Caco-2 (cell line): Measurements from ENCODE around the gene AHRR. TPM values are rescaled to one million over a fixed set of nuclear protein-coding genes. Genes with fewer than 3 reads are reported as not detected.

Experiments used
- BruUV-seq: library from RNA; stranded (reverse); fragments of 400-500 nt; replicated peaks from 2 replicates; lab custom pipeline; 2021; lab: Mats Ljungman, UMichigan
- CTCF ChIA-PET: fragments of 300-600 bp; sonication (Branson Sonifier 250); formaldehyde crosslinking; loops from one replicate; lab custom pipeline; 2022; ENCODE audit warnings: antibody characterized with exemption; lab: Charles Lee
- POLR2A ChIA-PET: fragments of 300-600 bp; sonication (Branson Sonifier 250); formaldehyde crosslinking; loops from one replicate; lab custom pipeline; 2022; ENCODE audit warnings: antibody characterized with exemption; lab: Charles Lee
- DNase-seq, 2 experiments: peaks; one replicate each; pipeline versions ENCODE4 v3.0.0 to v3.0.0-alpha.2; 2020 to 2022
- H3K27me3 ChIP-seq: replicated peaks from 2 replicates; pipeline ENCODE4 v1.6.0; 2011; ENCODE audit warnings: low read length; ENCODE audit not compliant: control insufficient read depth, insufficient read depth
- H3K36me3 ChIP-seq: 2 replicates; pipeline ENCODE4 v1.5.1; 2011; ENCODE audit warnings: low read length; ENCODE audit not compliant: control insufficient read depth, insufficient read depth
- H3K4me1 ChIP-seq: fragments of 250-450 bp; sonication (Bioruptor Pico); 2 replicates; pipeline ENCODE4 v1.5.1; 2020; ENCODE audit warnings: mild to moderate bottlenecking
- H3K4me3 ChIP-seq: 2 replicates; pipeline ENCODE4 v1.5.1; 2011; ENCODE audit warnings: low read depth, mild to moderate bottlenecking, control low read depth, low read length
- H3K9me3 ChIP-seq: fragments of 250-450 bp; sonication (Bioruptor Pico); 2 replicates; pipeline ENCODE4 v1.5.1; 2020; ENCODE audit warnings: mild to moderate bottlenecking, moderate library complexity
- H3K27ac Mint-ChIP-seq: one replicate; pipeline ENCODE4 v1.8.0; 2022; ENCODE audit warnings: mixed read lengths; ENCODE audit not compliant: unreplicated experiment
- H3K27me3 Mint-ChIP-seq: one replicate; pipeline ENCODE4 v1.8.0; 2022; ENCODE audit warnings: mixed read lengths; ENCODE audit not compliant: insufficient read depth, unreplicated experiment
- H3K36me3 Mint-ChIP-seq: one replicate; pipeline ENCODE4 v1.8.0; 2022; ENCODE audit warnings: mild to moderate bottlenecking, mixed read lengths; ENCODE audit not compliant: insufficient read depth, unreplicated experiment
- H3K4me1 Mint-ChIP-seq: one replicate; pipeline ENCODE4 v1.8.0; 2022; ENCODE audit warnings: low read depth, mixed read lengths; ENCODE audit not compliant: unreplicated experiment
- H3K4me3 Mint-ChIP-seq: one replicate; pipeline ENCODE4 v1.8.0; 2022; ENCODE audit warnings: mild to moderate bottlenecking, moderate library complexity, mixed read lengths; ENCODE audit not compliant: unreplicated experiment
- H3K9me3 Mint-ChIP-seq: one replicate; pipeline ENCODE4 v1.8.0; 2022; ENCODE audit warnings: mixed read lengths; ENCODE audit not compliant: unreplicated experiment
- CTCF ChIP-seq, 2 experiments: fragments of 200-600 bp in 1 of 2; IDR thresholded peaks; 1 replicate in 1 of 2; 2 replicates in 1 of 2; pipeline versions ENCODE4 v1.5.1 to v1.8.0; 2011 to 2022; ENCODE audit warnings: antibody characterized with exemption in 1 of 2, control low read depth in 1 of 2, inconsistent platforms in 1 of 2, low read depth in 1 of 2, low read length in 1 of 2, mild to moderate bottlenecking in 1 of 2, moderate library complexity in 1 of 2; ENCODE audit not compliant: insufficient read depth in 1 of 2, severe bottlenecking in 1 of 2, unreplicated experiment in 1 of 2
- intact Hi-C: fragments of 100-400 bp; cut with micrococcal nuclease; formaldehyde crosslinking; loops from one replicate; pipeline ENCODE4 v1.10.0; 2022; ENCODE audit not compliant: unreplicated experiment
- total RNA-seq: library from RNA; stranded (reverse); gene quantifications from 2 replicates; pipeline ENCODE4 v1.2.3, GENCODE V29; 2022

The AHRR gene
- total RNA-seq, 1 experiment from 2014 or later: 1.1 TPM

DNA sequence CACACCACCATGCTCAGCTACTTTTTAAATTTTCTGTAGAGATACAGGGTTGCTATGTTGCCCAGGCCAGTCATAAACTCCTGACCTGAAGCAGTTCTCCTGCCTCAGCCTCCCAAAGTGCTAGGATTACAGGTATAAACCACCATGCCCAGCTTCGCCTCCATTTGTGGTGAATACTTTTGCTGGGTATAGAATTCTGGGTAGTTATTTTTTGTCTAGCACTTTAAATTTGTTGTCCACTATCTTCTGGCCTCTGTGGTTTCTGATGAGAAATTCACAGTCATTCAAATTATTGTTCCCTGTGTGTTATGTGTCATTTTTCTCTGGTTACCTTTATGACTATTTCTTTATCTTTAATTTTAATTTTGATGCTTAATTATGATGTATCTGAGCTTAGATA is 63.8 kb downstream of the AHRR start:
- H3K4me1 ChIP-seq: no peaks in the 10 kb centered on the region
- H3K27me3 ChIP-seq: no peaks in the 10 kb centered on the region
- ChIA-PET POLR2A (interaction anchor here (0.6 kb wide), 1 partner anchor 49 kb away, joined by 3 read pairs; no protein-coding TSS in a partner anchor), CTCF (no interaction called here)
- DNase-seq: no peak
- Mint-ChIP-seq H3K9me3 (peaks cover 9% of the 10 kb centered on the region), H3K27me3 (peaks cover 2% of the 10 kb centered on the region), H3K4me3 (no peak overlapping the region), H3K4me1 (no peaks in the 10 kb centered on the region), H3K36me3 (no peaks in the 10 kb centered on the region), H3K27ac (no peak overlapping the region)
- no peak overlapping the region for H3K4me3 ChIP-seq
- TF ChIP-seq CTCF (IDR thresholded peaks at IDR 0.05; ENCODE audit: insufficient read depth in 1 of 2, low read depth in 1 of 2, low read length in 1 of 2, severe bottlenecking in 1 of 2, unreplicated experiment in 1 of 2): no peak
- peaks cover 20% of the 10 kb centered on the region for H3K9me3 ChIP-seq
- BruUV-seq: no TSS peak
- no peaks in the 10 kb centered on the region for H3K36me3 ChIP-seq
- intact Hi-C loops: no loop called here

GRCh38 chr5:386432-387341 is 65.2 kb downstream of the AHRR start:
- Mint-ChIP-seq H3K4me1 (no peaks in the 10 kb centered on the region), H3K27ac (no peak overlapping the region), H3K36me3 (no peaks in the 10 kb centered on the region), H3K4me3 (no peak overlapping the region), H3K9me3 (peaks cover 9% of the 10 kb centered on the region), H3K27me3 (peaks cover 2% of the 10 kb centered on the region)
- Histone ChIP-seq H3K36me3 (no peaks in the 10 kb centered on the region), H3K4me1 (no peaks in the 10 kb centered on the region), H3K4me3 (no peak overlapping the region), H3K9me3 (peaks cover 19% of the 10 kb centered on the region), H3K27me3 (no peaks in the 10 kb centered on the region)
- ChIA-PET POLR2A (no interaction called here), CTCF (no interaction called here)
- intact Hi-C loops: no loop called here
- no peak for TF ChIP-seq CTCF (IDR thresholded peaks at IDR 0.05; ENCODE audit: insufficient read depth in 1 of 2, low read depth in 1 of 2, low read length in 1 of 2, severe bottlenecking in 1 of 2, unreplicated experiment in 1 of 2)
- DNase-seq: no peak
- BruUV-seq: no TSS peak

DNA sequence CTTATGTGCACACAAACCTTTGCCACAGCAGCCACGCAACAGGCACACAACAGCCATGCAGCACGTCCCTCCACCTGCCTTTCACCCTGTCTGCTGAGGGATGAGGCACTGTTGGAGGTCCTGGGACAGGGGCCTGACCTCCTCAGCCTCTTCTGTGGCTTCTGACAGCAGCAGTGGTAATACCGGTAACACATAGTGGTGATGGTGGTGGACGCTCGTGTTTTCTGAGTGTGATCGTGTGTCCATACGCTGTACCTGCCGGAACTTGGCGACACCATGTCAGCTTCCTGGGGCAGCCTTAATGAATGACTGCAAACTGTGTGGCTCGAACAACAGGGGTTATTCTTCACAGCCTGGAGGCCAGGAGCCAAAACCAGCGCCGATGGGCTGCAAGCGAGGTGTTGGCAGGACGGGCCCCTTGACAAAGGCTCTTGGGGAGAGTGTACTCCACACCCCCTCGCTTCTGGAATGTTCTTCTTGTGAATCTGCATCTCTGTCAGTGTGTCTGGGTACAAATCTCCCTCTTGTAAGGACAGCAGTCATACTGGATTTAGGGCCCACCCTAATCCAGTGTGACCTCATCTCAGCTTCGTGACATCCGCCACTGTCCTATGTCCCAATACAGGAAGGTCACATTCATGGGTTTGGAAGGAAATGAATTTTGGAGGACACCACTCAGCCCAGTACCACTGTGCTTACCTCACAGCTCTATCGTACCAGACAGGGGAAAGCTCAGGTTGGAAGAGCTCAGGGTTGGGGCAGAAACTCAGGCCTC is 66.2 kb downstream of the AHRR start:
- no peak overlapping the region for H3K27ac Mint-ChIP-seq
- intact Hi-C loops: no loop called here
- DNase-seq: no peak

More for the DNA sequence above, 66.2 kb downstream of the AHRR start:
- H3K27me3 Mint-ChIP-seq: no peaks in the 10 kb centered on the region
- H3K4me3 ChIP-seq: no peak overlapping the region
- no peak overlapping the region for H3K4me3 Mint-ChIP-seq
- peaks cover 9% of the 10 kb centered on the region for H3K9me3 Mint-ChIP-seq
- no peak for TF ChIP-seq CTCF (IDR thresholded peaks at IDR 0.05; ENCODE audit: insufficient read depth in 1 of 2, low read depth in 1 of 2, low read length in 1 of 2, severe bottlenecking in 1 of 2, unreplicated experiment in 1 of 2)
- no peaks in the 10 kb centered on the region for H3K4me1 ChIP-seq
- H3K9me3 ChIP-seq: peaks cover 16% of the 10 kb centered on the region
- no peaks in the 10 kb centered on the region for H3K36me3 ChIP-seq
- CTCF ChIA-PET: no interaction called here
- no TSS peak for BruUV-seq
- POLR2A ChIA-PET: no interaction called here
- no peaks in the 10 kb centered on the region for H3K27me3 ChIP-seq
- H3K4me1 Mint-ChIP-seq: no peaks in the 10 kb centered on the region
- H3K36me3 Mint-ChIP-seq: no peaks in the 10 kb centered on the region
